HFFc6 (cell line): Measurements from ENCODE around the gene CCDC60. TPM values are rescaled to one million over a fixed set of nuclear protein-coding genes. Genes with fewer than 3 reads are reported as not detected.

Experiments used
- DNase-seq: peaks from one replicate; pipeline ENCODE4 v3.0.0-alpha.2; 2018
- H3K27ac Mint-ChIP-seq: 2 replicates; pipeline ENCODE4 v1.8.0; 2020; ENCODE audit warnings: mild to moderate bottlenecking, mixed read lengths
- H3K27me3 Mint-ChIP-seq: 2 replicates; pipeline ENCODE4 v1.8.0; 2021; ENCODE audit warnings: mild to moderate bottlenecking, moderate library complexity, mixed read lengths; ENCODE audit not compliant: insufficient read depth
- H3K36me3 Mint-ChIP-seq: 2 replicates; pipeline ENCODE4 v1.8.0; 2021; ENCODE audit warnings: low read depth, mixed read lengths
- H3K4me1 Mint-ChIP-seq: 2 replicates; pipeline ENCODE4 v1.8.0; 2020; ENCODE audit warnings: low read depth, mixed read lengths
- H3K4me3 Mint-ChIP-seq: 2 replicates; pipeline ENCODE4 v1.8.0; 2020; ENCODE audit warnings: mild to moderate bottlenecking, moderate library complexity, mixed read lengths
- H3K9me3 Mint-ChIP-seq: 2 replicates; pipeline ENCODE4 v1.8.0; 2020; ENCODE audit warnings: mild to moderate bottlenecking, mixed read lengths
- total RNA-seq, 6 experiments: library from RNA; stranded (reverse); fragmentation: NEBNext Ultra II Directional; extraction: Animal tissue kit (Norgen Biotek cat#: 25700); gene quantifications; 2 replicates in 1 of 6; 3 replicates in 5 of 6; pipeline ENCODE4 v1.2.3, GENCODE V29; 2021
- TF ChIP-seq, protein P1 (sequence below): fragments of 200-600 bp; sonication (generic); IDR thresholded peaks from 2 replicates; pipeline ENCODE4 v1.5.0; 2021; ENCODE audit warnings: antibody characterized with exemption, mild to moderate bottlenecking

CCDC60 gene
- total RNA-seq, 6 experiments from 2014 or later, result not detected

DNA sequence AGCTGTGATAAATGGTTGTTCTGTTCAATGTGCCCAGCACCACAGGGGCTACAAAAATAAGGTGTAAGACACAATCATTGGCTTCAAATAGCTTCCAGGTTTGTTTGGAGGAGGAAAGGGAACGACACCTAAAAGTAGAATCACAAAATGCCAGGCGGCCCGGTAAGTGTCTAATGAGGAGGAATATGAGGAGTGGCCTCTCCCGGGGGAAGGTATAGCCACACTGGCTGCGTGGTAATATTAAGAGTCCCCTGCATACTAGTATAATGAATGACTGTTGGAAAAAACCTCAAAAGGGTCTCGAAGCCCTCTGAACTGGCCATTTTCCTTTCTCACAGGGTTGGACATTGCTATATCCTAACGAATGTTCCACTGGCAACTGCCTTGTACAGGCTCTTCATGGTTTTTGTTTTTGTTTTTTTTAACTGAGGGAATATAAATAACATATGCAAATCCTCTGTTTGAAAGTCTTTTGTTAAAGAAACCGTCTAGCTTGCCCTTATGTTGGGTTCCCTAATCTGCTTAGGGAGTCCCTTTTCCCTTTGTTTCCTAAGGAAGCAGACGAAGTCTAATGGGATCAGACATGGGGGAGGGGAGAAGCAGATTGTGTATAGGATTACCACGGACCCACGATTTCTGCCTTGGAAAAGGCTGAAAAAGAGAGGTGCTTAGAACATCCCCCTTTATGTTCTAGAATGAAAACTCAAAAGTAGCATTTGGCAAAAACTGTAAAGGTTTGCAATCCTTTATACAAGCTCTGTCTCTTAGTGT is 4.2 kb downstream of the CCDC60 start:
- H3K9me3 Mint-ChIP-seq, result peaks cover 31% of the 10 kb centered on the region
- TF ChIP-seq, protein P1, sequence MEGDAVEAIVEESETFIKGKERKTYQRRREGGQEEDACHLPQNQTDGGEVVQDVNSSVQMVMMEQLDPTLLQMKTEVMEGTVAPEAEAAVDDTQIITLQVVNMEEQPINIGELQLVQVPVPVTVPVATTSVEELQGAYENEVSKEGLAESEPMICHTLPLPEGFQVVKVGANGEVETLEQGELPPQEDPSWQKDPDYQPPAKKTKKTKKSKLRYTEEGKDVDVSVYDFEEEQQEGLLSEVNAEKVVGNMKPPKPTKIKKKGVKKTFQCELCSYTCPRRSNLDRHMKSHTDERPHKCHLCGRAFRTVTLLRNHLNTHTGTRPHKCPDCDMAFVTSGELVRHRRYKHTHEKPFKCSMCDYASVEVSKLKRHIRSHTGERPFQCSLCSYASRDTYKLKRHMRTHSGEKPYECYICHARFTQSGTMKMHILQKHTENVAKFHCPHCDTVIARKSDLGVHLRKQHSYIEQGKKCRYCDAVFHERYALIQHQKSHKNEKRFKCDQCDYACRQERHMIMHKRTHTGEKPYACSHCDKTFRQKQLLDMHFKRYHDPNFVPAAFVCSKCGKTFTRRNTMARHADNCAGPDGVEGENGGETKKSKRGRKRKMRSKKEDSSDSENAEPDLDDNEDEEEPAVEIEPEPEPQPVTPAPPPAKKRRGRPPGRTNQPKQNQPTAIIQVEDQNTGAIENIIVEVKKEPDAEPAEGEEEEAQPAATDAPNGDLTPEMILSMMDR, result no peak
- DNase-seq, result no peak
- no peaks in the 10 kb centered on the region for H3K36me3 Mint-ChIP-seq
- no peaks in the 10 kb centered on the region; the same call in 1 of the 2 replicates for H3K27me3 Mint-ChIP-seq
- no peak overlapping the region for H3K27ac Mint-ChIP-seq
- no peak overlapping the region for H3K4me3 Mint-ChIP-seq
- H3K4me1 Mint-ChIP-seq, result no peaks in the 10 kb centered on the region

DNA sequence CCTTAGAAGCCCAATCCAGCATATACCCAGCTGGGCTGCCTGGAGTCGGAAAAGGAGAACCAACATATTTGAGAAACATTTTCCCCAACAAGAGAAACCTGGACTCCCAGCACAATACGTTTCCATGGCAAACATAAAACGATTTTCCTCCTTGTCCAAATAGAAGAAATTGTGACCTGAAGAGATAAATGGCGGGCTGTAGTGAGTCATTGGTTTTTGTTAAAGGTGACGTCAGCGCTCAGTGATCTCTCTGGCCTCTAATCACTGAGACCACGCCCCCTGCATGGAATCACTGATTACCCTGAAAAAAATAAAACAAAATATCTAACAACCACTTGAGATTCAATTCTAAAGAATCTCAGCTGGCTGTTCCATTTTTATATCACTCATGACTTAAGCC is 6.0 kb downstream of the CCDC60 start:
- Mint-ChIP-seq H3K27ac (no peak overlapping the region), H3K27me3 (no peaks in the 10 kb centered on the region; the same call in none of the 2 replicates), H3K4me3 (no peak overlapping the region), H3K4me1 (no peaks in the 10 kb centered on the region), H3K9me3 (peaks cover 44% of the 10 kb centered on the region), H3K36me3 (no peaks in the 10 kb centered on the region; the same call in 1 of the 2 replicates)
- TF ChIP-seq, protein P1, result no peak
- DNase-seq, result no peak

- no peak for DNase-seq
- Mint-ChIP-seq H3K27ac (no peak overlapping the region), H3K27me3 (no peaks in the 10 kb centered on the region; the same call in none of the 2 replicates), H3K4me1 (no peaks in the 10 kb centered on the region), H3K36me3 (no peaks in the 10 kb centered on the region; the same call in 1 of the 2 replicates), H3K4me3 (no peak overlapping the region), H3K9me3 (peaks cover 44% of the 10 kb centered on the region)
- TF ChIP-seq, protein P1, result no peak
These were observed 6.5 kb downstream of the CCDC60 start for GRCh38 chr12:119341020-119341419.

DNA sequence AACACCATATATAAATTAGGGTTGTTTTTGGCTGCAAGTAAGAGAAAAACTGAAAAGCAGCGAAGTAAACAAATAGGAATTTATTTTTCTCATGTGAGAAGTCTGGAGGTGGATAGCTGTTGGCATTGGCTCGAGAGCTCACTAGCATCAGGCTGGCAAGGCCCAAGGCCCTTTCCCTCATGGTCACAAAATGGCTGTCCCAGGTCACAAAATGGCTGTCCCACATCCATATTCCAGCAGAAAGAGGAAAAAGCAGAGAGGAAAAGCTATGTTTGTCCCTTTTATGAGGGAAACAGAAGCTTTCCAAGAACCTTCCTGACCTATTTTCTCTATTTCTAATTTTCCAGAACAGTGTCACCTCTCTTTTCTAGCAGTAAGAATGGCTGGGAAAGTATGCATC is 7.5 kb downstream of the CCDC60 start:
- Mint-ChIP-seq H3K36me3 (no peaks in the 10 kb centered on the region; the same call in 1 of the 2 replicates), H3K27ac (no peak overlapping the region), H3K27me3 (no peaks in the 10 kb centered on the region; the same call in none of the 2 replicates), H3K4me1 (no peaks in the 10 kb centered on the region), H3K4me3 (no peak overlapping the region), H3K9me3 (peaks cover 52% of the 10 kb centered on the region)
- TF ChIP-seq, protein P1, result no peak
- DNase-seq, result no peak

DNA sequence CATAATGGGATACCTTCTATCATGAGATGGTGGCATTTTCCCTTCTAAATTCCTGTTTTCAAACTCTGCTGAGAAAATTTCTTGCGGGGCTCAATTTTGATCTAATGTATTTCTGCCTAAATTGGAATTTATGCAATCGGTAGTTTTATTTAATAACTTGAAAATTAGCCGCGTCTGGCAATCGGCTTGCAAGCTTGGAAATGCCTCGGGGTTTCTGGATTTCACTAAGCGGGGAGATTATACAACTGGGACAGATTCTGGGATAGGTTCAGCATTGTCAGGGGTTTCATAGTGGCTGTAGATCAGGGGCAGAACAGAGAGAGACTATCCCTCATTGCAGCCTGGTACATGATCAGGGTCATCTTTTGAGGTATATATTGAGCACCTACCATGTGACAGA is 8.6 kb downstream of the CCDC60 start:
- Mint-ChIP-seq H3K27me3 (no peaks in the 10 kb centered on the region; the same call in 1 of the 2 replicates), H3K27ac (no peak overlapping the region), H3K4me3 (no peak overlapping the region), H3K9me3 (peaks cover 52% of the 10 kb centered on the region), H3K36me3 (no peaks in the 10 kb centered on the region; the same call in 1 of the 2 replicates), H3K4me1 (no peaks in the 10 kb centered on the region)
- TF ChIP-seq, protein P1, result no peak
- no peak for DNase-seq
